Heart right ventricle (tissue), 16 donors: ENCODE results near the gene FAM83F. TPM values are rescaled to one million over a fixed set of nuclear protein-coding genes. Genes with fewer than 3 reads are reported as not detected.

ENCODE experiments used
- ATAC-seq, 8 donors: fragments of 200-7000 bp; cut with Tn5 transposase; one replicate each; pipeline ENCODE4 v1.9.1; 2020; ENCODE audit warnings: mild to moderate bottlenecking in 8 of 8, moderate library complexity in 8 of 8, moderate number of reproducible peaks in 1 of 8
- DNase-seq, 2 donors: peaks; one replicate each; pipeline ENCODE4 v3.0.0-alpha.2; 2020
- H3K27ac ChIP-seq, 10 donors: fragments of 200-600 bp; sonication (generic) in 2 of 10; one replicate each; pipeline versions ENCODE4 v1.5.0 to v1.8.0; 2020 to 2022; ENCODE audit warnings: mild to moderate bottlenecking in 3 of 10
- H3K27me3 ChIP-seq, 7 donors: fragments of 200-600 bp; one replicate each; pipeline ENCODE4 v1.8.0; 2021 to 2022; ENCODE audit warnings: mild to moderate bottlenecking in 2 of 7
- H3K36me3 ChIP-seq, 9 donors: fragments of 200-600 bp; sonication (generic) in 1 of 9; one replicate each; pipeline versions ENCODE4 v1.5.0 to v1.8.0; 2020 to 2022; ENCODE audit warnings: mild to moderate bottlenecking in 2 of 9
- H3K4me1 ChIP-seq, 9 donors: fragments of 200-600 bp; sonication (generic) in 1 of 9; one replicate each; pipeline versions ENCODE4 v1.5.0 to v1.8.0; 2020 to 2022; ENCODE audit warnings: mild to moderate bottlenecking in 4 of 9
- H3K4me3 ChIP-seq, 10 donors: fragments of 200-600 bp; sonication (generic) in 2 of 10; one replicate each; pipeline versions ENCODE4 v1.5.0 to v1.8.0; 2020 to 2022; ENCODE audit warnings: mild to moderate bottlenecking in 7 of 10, moderate library complexity in 2 of 10
- H3K9me3 ChIP-seq, 11 donors: fragments of 200-600 bp in 10 of 11; sonication (generic) in 2 of 11; one replicate each; pipeline versions ENCODE4 v1.5.0 to v1.8.0; 2013 to 2022; ENCODE audit warnings: mild to moderate bottlenecking in 2 of 11, control low read depth in 1 of 11, moderate library complexity in 1 of 11
- WGBS, 2 donors: extraction: QIAGEN DNeasy Blood & Tissue Kit; methylation state at CpG; one replicate each; pipeline ENCODE4 v1.1.7; 2013; ENCODE audit warnings: inconsistent platforms in 1 of 2; 5-methylcytosine and 5-hydroxymethylcytosine counted together
- intact Hi-C, 10 donors: fragments of 100-400 bp; cut with DNase I; formaldehyde crosslinking; loops; one replicate each; pipeline versions ENCODE4 v1.11.1 to v1.14.2; 2022
- polyA plus RNA-seq, 2 donors: library from polyadenylated mRNA; stranded (reverse); fragments of 200-250 nt; gene quantifications; one replicate each; pipeline ENCODE4 v1.2.3, GENCODE V29; 2013
- total RNA-seq, 10 donors: library from RNA; stranded (reverse); fragmentation: NEBNext Ultra II Directional in 3 of 10; extraction: Animal tissue kit (Norgen Biotek cat#: 25700) in 3 of 10; gene quantifications; one replicate each; pipeline versions ENCODE4 v1.2.1 to v1.2.4, GENCODE V29; 2021 to 2023
- TF ChIP-seq, protein P1 (sequence below), 9 donors: fragments of 200-600 bp; sonication (generic) in 2 of 9; IDR thresholded peaks; one replicate each; pipeline versions ENCODE4 v1.5.0 to v1.8.0; 2021 to 2022; ENCODE audit warnings: antibody characterized with exemption in 9 of 9, mild to moderate bottlenecking in 5 of 9, moderate library complexity in 1 of 9
- donor health status: Arrhythmogenic right ventricular cardiomyopathy.
- donor health status: ischemic (EF 13 %, LVEDD 7.1; RV severe dilation, severe dysfunction).
- donor health status: healthy with polysubstance abuse.
- donor health status: DM: no; HTN: yes; CAD: no.
- donor health status: DM: no; HTN: no; CAD: no.
- donor health status: ischemic (EF 25% LVEDD 6.9; RV normal size, moderate dysfunction).
- donor health status: ischemic (EF 25% LVEDD 5.7; RV mildly dilated, moderate dysfunction).
- donor health status: healthy.
- donor health status: DM: yes; HTN: yes; CAD: no.
- donor health status: Ischemic cardiomyopathy.
- donor health status: ischemic (EF 35%, LVEDD 5.7; RV mildly dilated, moderate dysfunction).
- donor health status: nonischemic (EF 11% LVEDD 7.7; RV severe dilation, severe dysfunction).
- donor health status: DM: yes; HTN: yes; CAD: no.
- donor health status: PGD.
- donor health status: ischemic (EF 29% LVEDD 5.4; RV normal size, mild dysfunction).
- donor health status: nonischemic (EF 23%, LVEDD 6.1; RV moderate dilation, normal function).

FAM83F gene
- total and polyA plus RNA-seq, 12 donors, result 1.1 to 9.7 (median 2.3) TPM

- ATAC-seq (no peak), DNase-seq (no peak)
- H3K27me3 ChIP-seq, result peaks cover 0 to 10% (median 0%) of the 10 kb centered on the region in 7 donors
- H3K9me3 ChIP-seq, result no peaks in the 10 kb centered on the region
- intact Hi-C loops, result no loop called here
- H3K4me3 ChIP-seq, result no peak overlapping the region
- H3K36me3 ChIP-seq, result no peaks in the 10 kb centered on the region
- no peak overlapping the region for H3K27ac ChIP-seq
- TF ChIP-seq, protein P1, sequence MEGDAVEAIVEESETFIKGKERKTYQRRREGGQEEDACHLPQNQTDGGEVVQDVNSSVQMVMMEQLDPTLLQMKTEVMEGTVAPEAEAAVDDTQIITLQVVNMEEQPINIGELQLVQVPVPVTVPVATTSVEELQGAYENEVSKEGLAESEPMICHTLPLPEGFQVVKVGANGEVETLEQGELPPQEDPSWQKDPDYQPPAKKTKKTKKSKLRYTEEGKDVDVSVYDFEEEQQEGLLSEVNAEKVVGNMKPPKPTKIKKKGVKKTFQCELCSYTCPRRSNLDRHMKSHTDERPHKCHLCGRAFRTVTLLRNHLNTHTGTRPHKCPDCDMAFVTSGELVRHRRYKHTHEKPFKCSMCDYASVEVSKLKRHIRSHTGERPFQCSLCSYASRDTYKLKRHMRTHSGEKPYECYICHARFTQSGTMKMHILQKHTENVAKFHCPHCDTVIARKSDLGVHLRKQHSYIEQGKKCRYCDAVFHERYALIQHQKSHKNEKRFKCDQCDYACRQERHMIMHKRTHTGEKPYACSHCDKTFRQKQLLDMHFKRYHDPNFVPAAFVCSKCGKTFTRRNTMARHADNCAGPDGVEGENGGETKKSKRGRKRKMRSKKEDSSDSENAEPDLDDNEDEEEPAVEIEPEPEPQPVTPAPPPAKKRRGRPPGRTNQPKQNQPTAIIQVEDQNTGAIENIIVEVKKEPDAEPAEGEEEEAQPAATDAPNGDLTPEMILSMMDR (IDR thresholded peaks at IDR 0.05), result no peak
- 53 to 73% methylated on average over 2 of the region's 2 CpGs for WGBS, 2 donors
- H3K4me1 ChIP-seq, result peaks cover 0 to 12% (median 9%) of the 10 kb centered on the region in 9 donors
Measured at GRCh38 chr22:39953101-39953500, 41.7 kb upstream of the FAM83F start.

GRCh38 chr22:39954584-39955055, 40.1 kb upstream of the FAM83F start:
- intact Hi-C loops, result no loop called here
- Histone ChIP-seq H3K4me3 (no peak overlapping the region), H3K9me3 (no peaks in the 10 kb centered on the region), H3K27me3 (peaks cover 0 to 19% (median 0%) of the 10 kb centered on the region in 7 donors), H3K36me3 (no peaks in the 10 kb centered on the region), H3K27ac (no peak overlapping the region), H3K4me1 (peaks cover 0 to 20% (median 9%) of the 10 kb centered on the region in 9 donors)
- DNase-seq (no peak), ATAC-seq (no peak)
- TF ChIP-seq, protein P1 (IDR thresholded peaks at IDR 0.05), result no peak
- WGBS, 2 donors, result 93 to 95% methylated on average over 4 of the region's 4 CpGs

DNA sequence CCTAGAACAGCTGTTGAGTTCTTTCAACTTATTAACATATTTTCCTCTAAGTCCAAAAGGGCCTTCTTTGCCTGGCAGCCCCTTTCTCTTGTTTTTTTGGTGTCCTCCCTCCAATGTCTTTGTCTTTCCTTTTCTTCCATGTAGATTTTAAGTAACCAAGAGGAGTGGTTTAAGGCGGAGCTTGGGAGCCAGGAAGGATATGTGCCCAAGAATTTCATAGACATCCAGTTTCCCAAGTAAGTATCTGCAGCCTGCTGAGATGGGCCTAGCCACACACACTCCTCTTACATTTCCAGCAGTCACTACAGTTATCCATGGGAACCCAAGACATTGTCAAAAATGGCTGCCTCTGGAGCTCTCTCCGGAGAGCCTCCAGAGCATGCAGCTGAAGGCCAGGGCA, 39.1 kb upstream of the FAM83F start:
- Histone ChIP-seq H3K4me1 (peaks cover 0 to 31% (median 10%) of the 10 kb centered on the region in 9 donors), H3K27ac (no peak overlapping the region), H3K27me3 (peaks cover 0 to 21% (median 0%) of the 10 kb centered on the region in 7 donors), H3K9me3 (no peaks in the 10 kb centered on the region), H3K4me3 (no peak overlapping the region), H3K36me3 (no peaks in the 10 kb centered on the region)
- TF ChIP-seq, protein P1 (IDR thresholded peaks at IDR 0.05), result no peak
- intact Hi-C loops, result no loop called here
- ATAC-seq, result no peak
- 95 to 97% methylated on average over 2 of the region's 2 CpGs for WGBS, 2 donors
- DNase-seq, result no peak

GRCh38 chr22:39956932-39957664, 37.7 kb upstream of the FAM83F start:
- peaks cover 0 to 45% (median 10%) of the 10 kb centered on the region in 9 donors for H3K4me1 ChIP-seq
- H3K9me3 ChIP-seq, result no peaks in the 10 kb centered on the region
- peaks cover 0 to 21% (median 0%) of the 10 kb centered on the region in 7 donors for H3K27me3 ChIP-seq
- no peaks in the 10 kb centered on the region for H3K36me3 ChIP-seq
- intact Hi-C loops, result no loop called here
- ATAC-seq, result no peak
- no peak for DNase-seq
- H3K27ac ChIP-seq, result no peak overlapping the region
- TF ChIP-seq, protein P1 (IDR thresholded peaks at IDR 0.05), result no peak
- H3K4me3 ChIP-seq, result no peak overlapping the region
- 56 to 64% methylated on average over 10 of the region's 10 CpGs for WGBS, 2 donors
